Lung (tissue), 12 donors: ENCODE results near the gene FCRL6. TPM values are rescaled to one million over a fixed set of nuclear protein-coding genes. Genes with fewer than 3 reads are reported as not detected.
A peak's percentile ranks its signal among the peaks of the same experiment; 100 is the strongest.

ENCODE experiments used
- ATAC-seq: fragments of 200-7000 bp; cut with Tn5 transposase; one replicate; pipeline ENCODE4 v1.9.1; 2020; ENCODE audit warnings: moderate number of reproducible peaks; ENCODE audit not compliant: insufficient read depth, low FRiP score
- DNase-seq, 3 donors: peaks; one replicate each; pipeline ENCODE4 v3.0.0-alpha.2; 2013 to 2017
- H3K27ac ChIP-seq, 2 donors: one replicate each; pipeline ENCODE4 v1.5.1; 2013; ENCODE audit warnings: mild to moderate bottlenecking in 2 of 2, moderate library complexity in 2 of 2, control low read depth in 1 of 2, inconsistent platforms in 1 of 2, low read depth in 1 of 2, low read length in 1 of 2
- H3K27me3 ChIP-seq, 3 donors: one replicate each; pipeline ENCODE4 v1.5.1; 2013; ENCODE audit warnings: low read length in 2 of 3; ENCODE audit not compliant: control insufficient read depth in 3 of 3, insufficient read depth in 3 of 3
- H3K36me3 ChIP-seq, 4 donors: one replicate each; pipeline ENCODE4 v1.5.1; 2013; ENCODE audit warnings: low read length in 4 of 4, mild to moderate bottlenecking in 1 of 4, moderate library complexity in 1 of 4; ENCODE audit not compliant: control insufficient read depth in 4 of 4, insufficient read depth in 4 of 4
- H3K4me1 ChIP-seq, 5 donors: one replicate each; pipeline ENCODE4 v1.5.1; 2013; ENCODE audit warnings: low read length in 5 of 5, mild to moderate bottlenecking in 2 of 5, moderate library complexity in 1 of 5; ENCODE audit not compliant: control insufficient read depth in 5 of 5, insufficient read depth in 5 of 5
- H3K4me3 ChIP-seq: one replicate; pipeline ENCODE4 v1.5.1; 2013; ENCODE audit warnings: mild to moderate bottlenecking, control low read depth, moderate library complexity
- H3K9ac ChIP-seq, 2 donors: one replicate each; pipeline ENCODE4 v1.5.1; 2013; ENCODE audit warnings: low read length in 2 of 2, control low read depth in 1 of 2; ENCODE audit not compliant: insufficient read depth in 1 of 2
- H3K9me3 ChIP-seq, 4 donors: one replicate each; pipeline ENCODE4 v1.5.1; 2013; ENCODE audit warnings: low read length in 3 of 4, mild to moderate bottlenecking in 1 of 4, moderate library complexity in 1 of 4; ENCODE audit not compliant: control insufficient read depth in 4 of 4, insufficient read depth in 3 of 4
- CTCF ChIP-seq: IDR thresholded peaks from 2 replicates; pipeline ENCODE4 v1.5.1; 2012; ENCODE audit warnings: mild to moderate bottlenecking; ENCODE audit errors: control extremely low read depth, extremely low read depth
- WGBS, 2 donors: extraction: QIAGEN DNeasy Blood & Tissue Kit; methylation state at CpG; one replicate each; pipeline ENCODE4 v1.1.7; 2013; 5-methylcytosine and 5-hydroxymethylcytosine counted together
- polyA plus RNA-seq, 2 donors: library from polyadenylated mRNA; stranded (reverse); fragments of 200-250 nt; gene quantifications; one replicate each; pipeline ENCODE4 v1.2.1, GENCODE V29; 2013
- total RNA-seq, 2 donors: library from RNA; depleted of rRNA in 1 of 2; stranded (reverse); fragments of >200 nt in 1 of 2; gene quantifications; one replicate each; pipeline ENCODE4 v1.2.1, GENCODE V29; 2014 to 2021
- donor health status: control.
- donor health status: control.
- donor health status: Bipolar disorder and iron deficiency.
- donor health status: healthy.
- donor health status: DM: yes; HTN: yes; CAD: no.

FCRL6 gene
- total and polyA plus RNA-seq, 4 donors: 0.55 to 0.82 (median 0.71) TPM

DNA sequence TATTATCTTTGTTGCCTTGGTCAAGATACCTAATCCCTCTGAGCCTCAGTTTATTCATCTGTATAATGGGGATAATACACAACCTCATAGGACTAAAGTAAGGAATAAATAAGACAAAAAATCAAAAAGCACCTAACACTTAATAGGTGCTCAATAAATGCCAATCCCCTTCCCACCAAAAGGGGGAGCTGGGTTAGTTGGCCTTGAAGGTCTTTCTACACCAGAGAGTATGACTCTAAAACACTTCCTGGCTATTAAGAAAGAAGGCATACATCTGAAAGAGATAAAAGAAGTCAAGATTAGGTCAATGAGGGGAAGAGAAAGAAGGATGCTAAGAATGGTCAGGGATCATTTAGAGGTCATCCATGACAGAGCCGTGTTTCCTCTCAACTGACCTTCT lies 49.2 kb downstream of the FCRL6 start:
- no peaks in the 10 kb centered on the region for H3K27me3 ChIP-seq
- no peaks in the 10 kb centered on the region for H3K9me3 ChIP-seq
- ATAC-seq: no peak
- H3K36me3 ChIP-seq: no peaks in the 10 kb centered on the region
- peaks cover 0 to 10% (median 4%) of the 10 kb centered on the region in 5 donors for H3K4me1 ChIP-seq
- WGBS, 2 donors: 68 to 78% methylated on average over 1 of the region's 1 CpG
- TF ChIP-seq CTCF: no peak
- no peak overlapping the region for H3K4me3 ChIP-seq
- no peak overlapping the region for H3K27ac ChIP-seq
- no peak overlapping the region for H3K9ac ChIP-seq
- DNase-seq: no peak

DNA sequence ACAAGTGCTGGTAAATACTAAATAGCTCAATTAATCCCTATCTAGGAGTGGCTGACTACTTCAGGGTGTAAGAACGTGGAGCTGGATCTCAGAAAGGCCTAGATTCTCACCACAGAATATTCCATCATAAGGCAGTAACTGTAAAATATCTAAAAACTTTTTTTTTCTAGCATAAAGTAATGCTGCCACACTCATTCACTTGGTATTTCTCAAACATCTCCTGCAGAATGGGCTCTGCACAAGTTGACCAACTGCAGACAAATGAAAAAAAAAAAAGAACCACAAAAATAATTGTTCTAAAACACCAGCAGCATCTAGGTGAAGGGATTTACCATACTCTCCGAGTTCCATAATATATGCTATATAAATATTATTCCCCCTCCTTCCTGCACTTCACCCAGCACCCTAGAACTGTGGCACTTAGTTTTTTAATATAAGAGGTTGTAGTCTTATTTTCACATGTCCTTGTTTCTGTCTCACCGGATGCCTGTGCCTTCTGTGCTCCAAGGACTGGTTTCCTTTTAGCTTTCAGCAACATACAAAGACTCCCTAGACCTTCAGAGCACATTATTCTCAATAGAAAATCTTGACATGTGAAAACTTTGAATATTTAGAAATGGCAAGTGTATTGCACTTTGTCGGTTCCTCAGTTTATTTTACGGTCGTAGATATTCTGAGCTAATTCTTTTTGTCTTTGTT lies 51.4 kb downstream of the FCRL6 start:
- Histone ChIP-seq H3K4me3 (no peak overlapping the region), H3K9me3 (no peaks in the 10 kb centered on the region), H3K4me1 (peaks cover 0 to 10% (median 4%) of the 10 kb centered on the region in 5 donors), H3K27me3 (no peaks in the 10 kb centered on the region), H3K27ac (peak overlapping the region in 1 of 2 donors; percentile 91), H3K36me3 (no peaks in the 10 kb centered on the region), H3K9ac (peak overlapping the region; percentile 54 to 72)
- DNase-seq: peak in 1 of 3 donors; percentile 34
- ATAC-seq: no peak
- TF ChIP-seq CTCF: no peak
- WGBS, 2 donors: 21 to 24% methylated on average over 6 of the region's 6 CpGs

- 1% methylated on average over 28 to 31 of the region's 31 CpGs for WGBS, 2 donors
- peak; percentile 66 for ATAC-seq
Measured at GRCh38 chr1:159854116-159854692, 52.0 kb downstream of the FCRL6 start.

More at GRCh38 chr1:159854116-159854692, 52.0 kb downstream of the FCRL6 start:
- H3K9me3 ChIP-seq: no peaks in the 10 kb centered on the region
- peak overlapping the region; percentile 54 to 72 for H3K9ac ChIP-seq
- peak overlapping the region; percentile 60 for H3K4me3 ChIP-seq
- H3K4me1 ChIP-seq: peaks cover 0 to 10% (median 4%) of the 10 kb centered on the region in 5 donors
- no peaks in the 10 kb centered on the region for H3K27me3 ChIP-seq
- peak; percentile 66 to 76 (median 69) for DNase-seq
- peak overlapping the region; percentile 91 to 96 for H3K27ac ChIP-seq
- H3K36me3 ChIP-seq: no peaks in the 10 kb centered on the region
- TF ChIP-seq CTCF: no peak
